SU-DHL-6 (cell line): ENCODE data around the gene KERA.

Experiments used
- CTCF ChIP-seq: fragments of 200-600 bp; sonication (generic); IDR thresholded peaks from one replicate; pipeline ENCODE4 v1.5.1; 2017; ENCODE audit warnings: antibody characterized with exemption, mild to moderate bottlenecking, low read length, moderate library complexity; ENCODE audit not compliant: insufficient read depth, poor library complexity, severe bottlenecking
- EZH2phosphoT487 ChIP-seq: fragments of 200-600 bp; sonication (generic), shearing (Covaris generic); conservative IDR thresholded peaks from 2 replicates; pipeline ENCODE4 v1.6.1; 2018; ENCODE audit warnings: mild to moderate bottlenecking, antibody characterized with exemption, low read length, moderate library complexity, mixed read lengths

GRCh38 chr12:91103101-91103500, 45.3 kb upstream of the KERA start:
- no peak for TF ChIP-seq EZH2phosphoT487
- TF ChIP-seq CTCF: no peak
